MM.1S (cell line): ENCODE results near the gene SRSF11.

ENCODE experiments used
- EZH2 ChIP-seq: fragments of 300-600 bp; sonication (generic); optimal IDR thresholded peaks from 2 replicates; pipeline ENCODE3; 2017; ENCODE audit warnings: low read depth, mild to moderate bottlenecking, antibody characterized with exemption, low read length, mixed read lengths
- TF ChIP-seq, protein P1 (sequence below): fragments of 300-600 bp; sonication (generic); IDR thresholded peaks from 2 replicates; pipeline ENCODE4 v1.5.1; 2016; ENCODE audit warnings: antibody characterized with exemption, low read length, mixed read lengths

DNA sequence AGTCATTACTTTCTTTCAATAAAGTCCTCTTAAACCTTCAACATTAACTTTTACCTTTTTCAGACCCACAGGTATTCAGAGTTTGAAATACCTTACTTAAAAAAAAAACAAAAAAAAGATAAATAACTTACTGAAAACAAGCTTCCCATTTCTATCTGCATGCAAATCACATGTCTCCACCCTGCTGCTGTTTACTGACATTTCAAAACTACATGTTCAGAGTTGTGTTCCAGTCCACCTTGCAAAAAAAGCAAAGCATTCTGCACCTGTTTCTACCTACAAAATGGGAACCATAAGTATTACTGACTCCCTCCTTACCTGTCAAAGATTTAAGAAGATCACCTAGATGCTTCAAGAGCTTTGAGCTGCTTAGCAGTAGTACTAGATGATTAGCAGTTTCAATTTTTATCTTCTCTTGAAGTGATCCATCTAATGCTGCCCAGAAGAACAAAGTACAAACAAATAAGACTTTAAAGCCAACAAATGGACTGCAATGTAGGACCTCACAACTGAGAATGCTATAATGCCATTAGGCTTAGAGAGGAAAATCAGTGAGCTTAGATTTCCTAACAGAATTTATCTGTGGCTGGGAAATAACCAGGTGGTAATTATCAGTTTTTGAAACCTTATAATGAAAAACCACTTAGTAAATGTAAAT is 72.1 kb downstream of the SRSF11 start:
- TF ChIP-seq, protein P1, sequence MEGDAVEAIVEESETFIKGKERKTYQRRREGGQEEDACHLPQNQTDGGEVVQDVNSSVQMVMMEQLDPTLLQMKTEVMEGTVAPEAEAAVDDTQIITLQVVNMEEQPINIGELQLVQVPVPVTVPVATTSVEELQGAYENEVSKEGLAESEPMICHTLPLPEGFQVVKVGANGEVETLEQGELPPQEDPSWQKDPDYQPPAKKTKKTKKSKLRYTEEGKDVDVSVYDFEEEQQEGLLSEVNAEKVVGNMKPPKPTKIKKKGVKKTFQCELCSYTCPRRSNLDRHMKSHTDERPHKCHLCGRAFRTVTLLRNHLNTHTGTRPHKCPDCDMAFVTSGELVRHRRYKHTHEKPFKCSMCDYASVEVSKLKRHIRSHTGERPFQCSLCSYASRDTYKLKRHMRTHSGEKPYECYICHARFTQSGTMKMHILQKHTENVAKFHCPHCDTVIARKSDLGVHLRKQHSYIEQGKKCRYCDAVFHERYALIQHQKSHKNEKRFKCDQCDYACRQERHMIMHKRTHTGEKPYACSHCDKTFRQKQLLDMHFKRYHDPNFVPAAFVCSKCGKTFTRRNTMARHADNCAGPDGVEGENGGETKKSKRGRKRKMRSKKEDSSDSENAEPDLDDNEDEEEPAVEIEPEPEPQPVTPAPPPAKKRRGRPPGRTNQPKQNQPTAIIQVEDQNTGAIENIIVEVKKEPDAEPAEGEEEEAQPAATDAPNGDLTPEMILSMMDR, result no peak
- TF ChIP-seq EZH2, result no peak
